MCF 10A (cell line): ENCODE data around the gene TP53BP1. TPM values are rescaled to one million over a fixed set of nuclear protein-coding genes. Genes with fewer than 3 reads are reported as not detected.
"Not testable (repeated sequence)": the region's sequence is repeated elsewhere in the genome, so short reads cannot be mapped to it uniquely, and the experiment has no call there.

Experiments used
- BruUV-seq: library from RNA; stranded (reverse); fragments of 400-500 nt; replicated peaks from 2 replicates; lab custom pipeline; 2021; lab: Mats Ljungman, UMichigan
- CTCF ChIA-PET: fragments of 300-600 bp; sonication (Branson Sonifier 250); formaldehyde crosslinking; extraction: SDS; loops from one replicate; lab custom pipeline; 2021; ENCODE audit warnings: antibody characterized with exemption, inconsistent platforms; lab: Yijun Ruan, JAX
- POLR2A ChIA-PET: fragments of 300-600, 350-650 bp; sonication (Branson Sonifier 250); formaldehyde crosslinking; extraction: SDS; loops from one replicate; lab custom pipeline; 2020; ENCODE audit warnings: antibody characterized with exemption, inconsistent platforms; lab: Yijun Ruan, JAX
- DNase-seq: peaks from one replicate; pipeline ENCODE4 v3.0.0-alpha.2; 2018; ENCODE audit not compliant: unreplicated experiment
- H3K27ac Mint-ChIP-seq: one replicate; pipeline ENCODE4 v1.8.0; 2022; ENCODE audit warnings: mild to moderate bottlenecking, low read depth, mixed read lengths; ENCODE audit not compliant: unreplicated experiment
- H3K27me3 Mint-ChIP-seq: one replicate; pipeline ENCODE4 v1.8.0; 2022; ENCODE audit warnings: mixed read lengths; ENCODE audit not compliant: insufficient read depth, unreplicated experiment
- H3K36me3 Mint-ChIP-seq: one replicate; pipeline ENCODE4 v1.8.0; 2022; ENCODE audit warnings: mild to moderate bottlenecking, moderate library complexity, mixed read lengths; ENCODE audit not compliant: insufficient read depth, unreplicated experiment
- H3K4me1 Mint-ChIP-seq: one replicate; pipeline ENCODE4 v1.8.0; 2022; ENCODE audit warnings: mixed read lengths; ENCODE audit not compliant: insufficient read depth, unreplicated experiment
- H3K4me3 Mint-ChIP-seq: one replicate; pipeline ENCODE4 v1.8.0; 2022; ENCODE audit warnings: mild to moderate bottlenecking, moderate library complexity, mixed read lengths; ENCODE audit not compliant: unreplicated experiment
- H3K9me3 Mint-ChIP-seq: one replicate; pipeline ENCODE4 v1.8.0; 2022; ENCODE audit warnings: mixed read lengths; ENCODE audit not compliant: unreplicated experiment
- CTCF ChIP-seq: fragments of 200-600 bp; IDR thresholded peaks from one replicate; pipeline ENCODE4 v1.8.0; 2022; ENCODE audit warnings: antibody characterized with exemption, mild to moderate bottlenecking; ENCODE audit not compliant: unreplicated experiment
- intact Hi-C: fragments of 100-400 bp; cut with micrococcal nuclease; formaldehyde crosslinking; loops from 2 replicates; pipeline ENCODE4 v1.14.1; 2022
- total RNA-seq: library from RNA; stranded (reverse); gene quantifications from 2 replicates; pipeline ENCODE4 v1.2.3, GENCODE V29; 2022

TP53BP1 gene
- total RNA-seq, 1 experiment from 2014 or later: 38.8 TPM

GRCh38 chr15:43534897-43535296, 41.9 kb upstream of the TP53BP1 start:
- Mint-ChIP-seq H3K27me3 (no peaks in the 10 kb centered on the region), H3K36me3 (peaks cover 21% of the 10 kb centered on the region), H3K27ac (no peak overlapping the region), H3K4me1 (no peaks in the 10 kb centered on the region), H3K9me3 (no peaks in the 10 kb centered on the region), H3K4me3 (no peak overlapping the region)
- ChIA-PET POLR2A (no interaction called here), CTCF (interaction anchor here (1.0 kb wide), 1 partner anchor 94 kb away, joined by 3 read pairs; no protein-coding TSS in a partner anchor)
- intact Hi-C loops: no loop called here
- no peak for DNase-seq
- no peak for TF ChIP-seq CTCF
- no TSS peak for BruUV-seq

GRCh38 chr15:43532826-43533225, 39.9 kb upstream of the TP53BP1 start:
- H3K36me3 Mint-ChIP-seq: peaks cover 13% of the 10 kb centered on the region
- H3K4me1 Mint-ChIP-seq, BruUV-seq, H3K4me3 Mint-ChIP-seq, H3K9me3 Mint-ChIP-seq, CTCF ChIA-PET, POLR2A ChIA-PET, DNase-seq, H3K27me3 Mint-ChIP-seq, intact Hi-C loops, H3K27ac Mint-ChIP-seq: not testable (repeated sequence)

GRCh38 chr15:43531018-43531670, 38.2 kb upstream of the TP53BP1 start:
- intact Hi-C loops: no loop called here
- H3K4me1 Mint-ChIP-seq: no peaks in the 10 kb centered on the region

GRCh38 chr15:43529587-43530345, 36.8 kb upstream of the TP53BP1 start:
- no peaks in the 10 kb centered on the region for H3K9me3 Mint-ChIP-seq
- H3K27me3 Mint-ChIP-seq: no peaks in the 10 kb centered on the region
- no peaks in the 10 kb centered on the region for H3K4me1 Mint-ChIP-seq
- ChIA-PET CTCF (interaction anchor here (0.9 to 3.9 kb wide), 2 partner anchors 16 to 24 kb away, joined by 3 to 14 read pairs; no protein-coding TSS in a partner anchor), POLR2A (no interaction called here)
- no peak for DNase-seq
- intact Hi-C loops: no loop called here
- no peak for TF ChIP-seq CTCF
- H3K4me3 Mint-ChIP-seq: no peak overlapping the region
- no TSS peak for BruUV-seq
- H3K36me3 Mint-ChIP-seq: peaks cover 6% of the 10 kb centered on the region
- no peak overlapping the region for H3K27ac Mint-ChIP-seq

More at GRCh38 chr15:43531018-43531670, 38.2 kb upstream of the TP53BP1 start:
- no peaks in the 10 kb centered on the region for H3K27me3 Mint-ChIP-seq
- TF ChIP-seq CTCF: no peak
- no peak overlapping the region for H3K27ac Mint-ChIP-seq
- DNase-seq: no peak
- no peak overlapping the region for H3K4me3 Mint-ChIP-seq
- H3K36me3 Mint-ChIP-seq: peaks cover 9% of the 10 kb centered on the region
- BruUV-seq: TSS peak; percentile 5
- POLR2A ChIA-PET: no interaction called here
- no peaks in the 10 kb centered on the region for H3K9me3 Mint-ChIP-seq
- CTCF ChIA-PET: interaction anchor here (1.2 kb wide), 1 partner anchor 17 kb away, joined by 5 read pairs; no protein-coding TSS in a partner anchor
